Astrocyte of the cerebellum (primary cell): ENCODE results near the gene CARD11.

ENCODE experiments used
- DNase-seq: peaks from one replicate; pipeline ENCODE4 v3.0.0-alpha.2; 2011; ENCODE audit warnings: low read depth
- H3K4me3 ChIP-seq: 2 replicates; pipeline ENCODE4 v1.5.1; 2011; ENCODE audit warnings: mild to moderate bottlenecking, low read depth, low read length, moderate library complexity
- CTCF ChIP-seq: IDR thresholded peaks from 2 replicates; pipeline ENCODE4 v1.5.1; 2012; ENCODE audit warnings: low read length, low read depth, moderate library complexity, mild to moderate bottlenecking; ENCODE audit errors: missing control alignments
- in situ Hi-C: cut with HindIII; loops from 2 replicates; pipeline ENCODE4 v1.10.0; 2017; ENCODE audit warnings: low sequenced_read_pairs

The CARD11 gene

GRCh38 chr7:2864999-2865670, 178.5 kb downstream of the CARD11 start:
- DNase-seq: peak; percentile 65
- TF ChIP-seq CTCF: peak; percentile 83
- in situ Hi-C loops: no loop called here
- H3K4me3 ChIP-seq: no peak overlapping the region

DNA sequence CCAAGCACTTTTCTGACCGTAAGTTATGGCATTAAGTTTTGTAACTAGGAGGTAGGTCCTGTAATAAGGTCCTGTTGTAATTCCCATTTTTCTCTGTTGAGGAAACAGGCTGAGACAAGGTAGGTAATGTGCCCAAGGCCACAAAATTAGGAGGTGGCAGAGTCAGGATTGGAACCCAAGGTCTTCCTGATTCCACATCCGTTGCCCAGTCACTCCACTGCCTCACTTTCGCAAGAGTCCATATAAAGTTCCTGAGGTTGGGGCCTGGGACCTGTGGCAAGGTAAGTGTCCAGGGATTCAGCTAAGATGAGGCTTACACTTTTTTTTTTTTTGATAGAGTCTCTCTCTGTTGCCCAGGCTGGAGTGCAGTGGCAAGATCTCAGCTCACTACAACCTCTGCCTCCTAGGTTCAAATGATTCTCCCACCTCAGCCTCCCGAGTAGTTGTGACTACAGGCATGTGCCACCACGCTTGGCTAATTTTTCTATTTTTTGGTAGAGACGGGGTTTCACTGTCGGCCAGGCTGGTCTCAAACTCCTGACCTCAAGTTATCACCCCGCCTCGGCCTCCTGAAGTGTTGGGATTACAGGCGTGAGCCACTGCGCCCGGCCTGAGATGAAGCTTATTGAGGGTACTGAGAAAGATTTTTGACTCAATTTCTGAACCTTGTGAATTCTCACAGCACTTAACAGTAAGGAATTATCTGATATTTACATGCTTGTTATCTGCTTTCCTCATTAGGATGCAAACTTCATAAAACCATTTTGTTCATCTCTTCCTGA, 179.3 kb downstream of the CARD11 start:
- no peak overlapping the region for H3K4me3 ChIP-seq
- no peak for DNase-seq
- TF ChIP-seq CTCF: no peak
- in situ Hi-C loops: no loop called here

- in situ Hi-C loops: no loop called here
- H3K4me3 ChIP-seq: no peak overlapping the region
- TF ChIP-seq CTCF: no peak
- DNase-seq: peak; percentile 85
Observed at GRCh38 chr7:2863461-2864066, 180.1 kb downstream of the CARD11 start.

DNA sequence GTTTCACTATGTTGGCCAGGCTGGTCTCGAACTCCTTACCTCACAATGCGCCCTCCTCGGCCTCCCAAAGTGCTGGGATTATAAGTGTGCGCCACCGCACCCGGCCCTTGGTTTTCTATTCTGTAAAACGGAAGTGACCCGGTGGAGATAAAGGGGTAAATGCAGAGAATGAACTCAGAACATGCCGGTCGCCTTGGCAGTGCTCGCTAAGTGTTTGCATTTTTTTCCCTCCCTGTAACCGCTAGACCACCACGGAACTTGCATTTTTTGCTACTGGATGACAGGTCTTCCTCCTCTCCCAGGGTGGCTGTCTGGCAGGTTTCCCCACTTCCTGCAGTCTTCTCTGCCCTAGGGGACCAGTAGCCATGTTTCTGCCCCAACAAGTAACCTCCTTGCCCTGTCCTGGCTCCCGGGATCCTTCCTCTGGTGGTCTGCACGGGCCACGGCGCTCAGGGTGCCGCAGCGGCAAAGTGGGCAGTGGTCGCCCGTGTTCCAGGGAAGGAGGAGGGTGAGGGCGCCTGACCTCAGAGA, 180.8 kb downstream of the CARD11 start:
- peak; percentile 46 for DNase-seq
- no peak overlapping the region for H3K4me3 ChIP-seq
- no peak for TF ChIP-seq CTCF
- in situ Hi-C loops: no loop called here

- no peak for DNase-seq
- no peak overlapping the region for H3K4me3 ChIP-seq
- TF ChIP-seq CTCF: no peak
- in situ Hi-C loops: no loop called here
Observed at GRCh38 chr7:2861509-2861908, 182.2 kb downstream of the CARD11 start.

DNA sequence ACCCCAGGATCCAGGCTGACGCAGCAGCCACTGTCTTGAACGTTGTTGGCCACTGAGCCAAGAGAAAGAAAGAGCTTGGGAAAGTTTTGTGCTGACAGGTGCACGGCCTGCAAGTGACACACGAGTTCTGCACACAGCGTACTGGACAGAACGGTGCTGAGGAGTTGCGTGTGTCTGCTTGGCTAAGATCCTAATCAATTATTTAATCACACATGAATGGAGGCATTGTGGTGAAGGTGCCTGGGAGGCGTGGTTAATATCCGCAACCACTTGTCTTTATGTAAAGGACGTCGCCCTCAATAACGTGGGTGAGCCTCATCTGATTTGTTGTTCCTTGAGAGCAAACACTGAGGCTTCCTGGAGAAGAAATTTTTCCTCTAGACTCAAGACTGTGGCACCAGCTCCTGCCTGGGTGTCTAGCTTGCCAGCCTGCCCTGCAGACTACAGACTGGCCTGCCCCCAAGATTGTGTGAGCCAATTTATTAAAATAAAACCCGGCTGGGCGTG, 183.0 kb downstream of the CARD11 start:
- in situ Hi-C loops: no loop called here
- no peak overlapping the region for H3K4me3 ChIP-seq
- peak; percentile 26 for DNase-seq
- TF ChIP-seq CTCF: no peak
